Muscle layer of colon (tissue), 2 donors: ENCODE measurements around the gene RNF2.

Experiments
- H3K27ac ChIP-seq: one replicate; pipeline ENCODE4 v1.7.0; 2013; ENCODE audit warnings: low read depth, mild to moderate bottlenecking, low read length, moderate library complexity
- H3K27me3 ChIP-seq, 2 donors: one replicate each; pipeline ENCODE4 v1.7.0; 2013; ENCODE audit warnings: low read length in 2 of 2, mild to moderate bottlenecking in 2 of 2; ENCODE audit not compliant: insufficient read depth in 2 of 2, control insufficient read depth in 1 of 2
- H3K36me3 ChIP-seq: one replicate; pipeline ENCODE4 v1.7.0; 2013; ENCODE audit warnings: mild to moderate bottlenecking, low read length; ENCODE audit not compliant: insufficient read depth
- H3K4me1 ChIP-seq: one replicate; pipeline ENCODE4 v1.7.0; 2013; ENCODE audit warnings: mild to moderate bottlenecking, low read length; ENCODE audit not compliant: insufficient read depth
- H3K4me3 ChIP-seq, 2 donors: one replicate each; pipeline ENCODE4 v1.7.0; 2013; ENCODE audit warnings: low read length in 2 of 2, low read depth in 1 of 2, mild to moderate bottlenecking in 1 of 2, moderate library complexity in 1 of 2
- H3K9ac ChIP-seq: one replicate; pipeline ENCODE4 v1.7.0; 2013; ENCODE audit warnings: low read length
- H3K9me3 ChIP-seq: one replicate; pipeline ENCODE4 v1.7.0; 2013; ENCODE audit warnings: mild to moderate bottlenecking, low read length
- donor health status: abdominal sarcoma.
- donor health status: Adenocarcinoma of cecum.

RNF2 gene

DNA sequence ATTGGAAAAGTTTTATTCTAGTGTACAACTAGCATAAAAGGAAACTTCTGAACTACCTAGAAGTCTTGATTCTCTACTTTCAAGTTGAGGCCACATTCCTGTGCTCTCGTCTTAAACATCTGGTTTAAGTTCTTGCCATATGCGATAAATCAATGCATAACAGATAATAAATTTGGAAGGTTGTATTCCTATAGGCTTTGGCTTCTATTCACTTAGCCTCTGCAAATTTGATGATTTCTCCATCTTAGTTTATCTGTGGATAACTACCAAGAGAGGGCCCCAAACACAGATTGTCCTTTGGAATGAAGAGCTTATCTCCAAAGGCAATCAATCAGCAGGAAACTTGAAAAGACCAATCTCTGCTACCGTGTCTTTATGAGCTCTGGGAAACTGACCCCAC is 11.7 kb upstream of the RNF2 start:
- H3K27me3 ChIP-seq: no peaks in the 10 kb centered on the region
- no peak overlapping the region for H3K9ac ChIP-seq
- no peak overlapping the region for H3K4me3 ChIP-seq
- no peaks in the 10 kb centered on the region for H3K4me1 ChIP-seq
- H3K36me3 ChIP-seq: no peaks in the 10 kb centered on the region
- H3K27ac ChIP-seq: no peak overlapping the region
- H3K9me3 ChIP-seq: no peaks in the 10 kb centered on the region

- Histone ChIP-seq H3K4me3 (no peak overlapping the region), H3K9me3 (no peaks in the 10 kb centered on the region), H3K27ac (no peak overlapping the region), H3K36me3 (no peaks in the 10 kb centered on the region), H3K9ac (no peak overlapping the region), H3K27me3 (no peaks in the 10 kb centered on the region), H3K4me1 (no peaks in the 10 kb centered on the region)
Measured at GRCh38 chr1:185035258-185035657, 10.1 kb upstream of the RNF2 start.

- H3K36me3 ChIP-seq: no peaks in the 10 kb centered on the region
- H3K9ac ChIP-seq: no peak overlapping the region
- H3K4me3 ChIP-seq: no peak overlapping the region
- H3K27ac ChIP-seq: no peak overlapping the region
- no peaks in the 10 kb centered on the region for H3K27me3 ChIP-seq
- no peaks in the 10 kb centered on the region for H3K4me1 ChIP-seq
- no peaks in the 10 kb centered on the region for H3K9me3 ChIP-seq
Measured at GRCh38 chr1:185038813-185039376, 6.5 kb upstream of the RNF2 start.

DNA sequence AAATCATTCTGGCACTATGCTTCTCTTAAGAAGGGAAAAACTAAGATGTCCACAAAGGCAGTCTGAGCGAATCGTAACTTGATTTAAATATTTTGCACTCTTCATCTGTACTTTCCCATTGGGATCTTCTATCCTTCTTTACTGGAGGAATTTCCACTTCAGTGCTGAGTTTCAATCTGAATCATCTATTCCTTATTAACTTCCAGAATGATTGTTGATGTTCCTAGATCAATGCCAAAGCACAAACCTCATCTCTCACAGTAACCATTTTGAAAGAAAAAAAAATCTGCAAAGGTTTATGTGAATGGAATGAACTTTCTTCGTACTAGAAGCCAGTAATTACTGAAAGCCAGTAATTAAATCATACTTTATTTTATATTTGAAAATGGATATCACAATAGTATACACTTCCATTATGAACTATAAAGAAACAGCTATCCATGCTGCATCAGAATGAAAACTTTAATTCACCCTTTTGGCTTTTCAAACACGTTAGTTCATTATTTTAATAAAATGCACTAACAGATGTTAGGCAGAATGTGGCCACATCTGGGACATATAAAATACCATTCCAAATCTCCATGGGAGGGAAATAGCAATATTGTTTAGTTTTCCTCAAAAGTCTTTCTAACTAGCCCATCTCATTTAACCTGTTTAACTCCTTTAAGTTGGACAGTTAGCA is 5.5 kb upstream of the RNF2 start:
- no peak overlapping the region for H3K9ac ChIP-seq

GRCh38 chr1:185040408-185040735 is 5.0 kb upstream of the RNF2 start:
- H3K27ac ChIP-seq: no peak overlapping the region
- H3K9ac ChIP-seq: no peak overlapping the region
- no peak overlapping the region for H3K4me3 ChIP-seq
- no peaks in the 10 kb centered on the region for H3K27me3 ChIP-seq
- H3K36me3 ChIP-seq: no peaks in the 10 kb centered on the region
- no peaks in the 10 kb centered on the region for H3K9me3 ChIP-seq
- H3K4me1 ChIP-seq: no peaks in the 10 kb centered on the region

More for the DNA sequence above, 5.5 kb upstream of the RNF2 start:
- Histone ChIP-seq H3K36me3 (no peaks in the 10 kb centered on the region), H3K4me1 (no peaks in the 10 kb centered on the region), H3K4me3 (no peak overlapping the region), H3K27me3 (no peaks in the 10 kb centered on the region), H3K9me3 (no peaks in the 10 kb centered on the region), H3K27ac (no peak overlapping the region)

DNA sequence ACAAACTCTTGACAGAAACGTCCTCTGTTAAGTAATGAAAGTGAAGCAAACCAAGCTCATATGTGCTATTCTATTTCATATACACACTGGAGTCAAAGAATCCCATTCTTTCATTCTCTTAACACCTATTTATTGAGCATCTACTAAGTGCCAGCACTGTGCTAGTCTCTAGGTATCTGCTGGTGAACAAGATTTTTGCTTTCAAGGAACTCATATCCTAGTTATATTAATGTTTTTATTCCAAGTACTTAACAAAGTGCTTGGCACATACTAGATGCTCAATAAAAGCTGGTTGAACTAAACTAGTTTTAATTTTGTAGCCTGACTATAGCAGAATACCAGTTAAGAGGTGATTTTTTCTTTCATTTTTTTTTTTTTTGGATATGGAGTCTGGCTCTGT is 3.6 kb upstream of the RNF2 start:
- Histone ChIP-seq H3K4me1 (peaks cover 4% of the 10 kb centered on the region), H3K9me3 (no peaks in the 10 kb centered on the region), H3K9ac (no peak overlapping the region), H3K27me3 (no peaks in the 10 kb centered on the region), H3K36me3 (no peaks in the 10 kb centered on the region), H3K27ac (no peak overlapping the region), H3K4me3 (no peak overlapping the region)

- Histone ChIP-seq H3K36me3 (no peaks in the 10 kb centered on the region), H3K9ac (no peak overlapping the region), H3K27ac (no peak overlapping the region), H3K9me3 (no peaks in the 10 kb centered on the region), H3K4me1 (peaks cover 11% of the 10 kb centered on the region), H3K27me3 (no peaks in the 10 kb centered on the region), H3K4me3 (no peak overlapping the region)
Measured at GRCh38 chr1:185042737-185043136, 2.6 kb upstream of the RNF2 start.

DNA sequence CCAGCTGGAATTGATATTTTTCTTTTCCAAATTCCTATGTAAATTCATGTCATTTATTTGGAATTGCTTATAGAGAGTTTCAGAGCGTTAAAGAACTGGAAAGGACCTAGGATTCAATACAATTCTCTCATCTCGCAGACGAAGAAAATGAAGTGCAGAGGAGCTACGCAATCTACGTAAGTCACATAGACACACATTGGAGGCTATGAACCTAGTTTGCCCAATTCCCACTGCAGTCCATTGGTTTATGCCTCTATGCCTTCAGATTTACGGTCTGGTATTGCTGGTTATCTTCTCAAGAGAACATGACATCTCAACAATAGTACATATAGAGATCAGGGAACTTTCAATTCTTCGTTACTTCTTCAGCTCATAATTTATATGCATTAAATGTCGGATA is 971 bp upstream of the RNF2 start:
- H3K9ac ChIP-seq: no peak overlapping the region
- no peak overlapping the region for H3K27ac ChIP-seq
- peaks cover 11% of the 10 kb centered on the region for H3K4me1 ChIP-seq
- no peaks in the 10 kb centered on the region for H3K27me3 ChIP-seq
- H3K36me3 ChIP-seq: no peaks in the 10 kb centered on the region
- no peak overlapping the region for H3K4me3 ChIP-seq
- H3K9me3 ChIP-seq: no peaks in the 10 kb centered on the region

DNA sequence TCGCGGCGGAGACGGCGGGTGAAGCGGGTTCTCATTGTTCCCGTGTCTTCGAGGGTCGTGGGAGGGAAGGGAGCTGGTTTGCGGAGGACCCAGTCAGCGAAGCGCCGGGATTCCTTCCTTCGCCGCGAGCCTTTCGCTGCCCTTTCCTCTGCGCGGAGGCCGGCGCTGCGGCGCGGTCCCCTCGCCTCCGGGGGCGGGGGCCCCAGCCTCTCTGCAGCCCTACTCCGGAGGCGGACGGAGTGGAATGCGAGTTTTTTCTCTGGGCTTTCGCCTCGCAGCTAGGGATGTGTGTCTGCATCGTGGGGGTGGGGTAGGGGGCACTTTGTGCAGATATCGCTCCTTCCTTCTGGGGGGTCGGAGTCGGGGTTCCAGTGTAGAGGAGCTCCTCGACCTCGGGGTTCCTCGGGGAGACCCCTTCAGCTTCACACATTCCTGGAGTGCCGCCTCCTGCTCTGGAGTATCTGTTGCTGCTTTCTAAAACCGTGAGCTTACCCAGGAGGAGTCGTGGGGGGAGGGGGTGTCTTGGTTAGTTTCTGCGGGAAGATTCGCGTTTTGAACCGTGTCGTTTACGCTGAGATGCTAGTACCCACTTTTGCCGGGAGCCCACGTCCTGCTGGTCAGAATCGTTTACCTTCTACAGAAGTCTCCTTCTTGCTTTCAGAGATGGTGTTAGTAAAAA is 595 bp downstream of the RNF2 start:
- Histone ChIP-seq H3K27me3 (no peaks in the 10 kb centered on the region), H3K27ac (peak overlapping the region; percentile 89), H3K9ac (peak overlapping the region; percentile 35)

DNA sequence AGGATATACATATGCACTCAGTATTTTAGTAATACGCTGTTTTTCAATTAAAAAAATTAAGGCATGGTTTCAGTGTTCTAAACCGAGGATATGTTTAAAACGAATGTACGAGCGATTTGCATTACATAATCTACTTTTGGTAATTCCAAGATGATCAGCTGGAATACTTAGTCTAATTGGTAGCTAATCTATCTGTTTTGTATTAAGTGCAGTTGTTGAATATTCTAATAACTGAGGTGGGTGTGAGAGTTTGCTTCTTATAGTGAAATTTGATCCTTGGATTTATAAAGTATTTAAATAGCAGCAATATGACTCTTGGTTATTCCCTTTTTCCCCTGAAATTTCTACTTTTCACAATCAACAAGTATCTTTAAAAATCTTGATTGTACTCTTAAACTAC is 1.3 kb downstream of the RNF2 start:
- Histone ChIP-seq H3K27ac (peak overlapping the region; percentile 89), H3K9ac (peak overlapping the region; percentile 35), H3K36me3 (no peaks in the 10 kb centered on the region), H3K9me3 (no peaks in the 10 kb centered on the region), H3K4me1 (peaks cover 11% of the 10 kb centered on the region), H3K27me3 (no peaks in the 10 kb centered on the region), H3K4me3 (peak overlapping the region; percentile 94 to 95)

More for the DNA sequence above, 595 bp downstream of the RNF2 start:
- H3K36me3 ChIP-seq: no peaks in the 10 kb centered on the region
- H3K9me3 ChIP-seq: no peaks in the 10 kb centered on the region
- peak overlapping the region; percentile 94 to 95 for H3K4me3 ChIP-seq
- peaks cover 11% of the 10 kb centered on the region for H3K4me1 ChIP-seq

DNA sequence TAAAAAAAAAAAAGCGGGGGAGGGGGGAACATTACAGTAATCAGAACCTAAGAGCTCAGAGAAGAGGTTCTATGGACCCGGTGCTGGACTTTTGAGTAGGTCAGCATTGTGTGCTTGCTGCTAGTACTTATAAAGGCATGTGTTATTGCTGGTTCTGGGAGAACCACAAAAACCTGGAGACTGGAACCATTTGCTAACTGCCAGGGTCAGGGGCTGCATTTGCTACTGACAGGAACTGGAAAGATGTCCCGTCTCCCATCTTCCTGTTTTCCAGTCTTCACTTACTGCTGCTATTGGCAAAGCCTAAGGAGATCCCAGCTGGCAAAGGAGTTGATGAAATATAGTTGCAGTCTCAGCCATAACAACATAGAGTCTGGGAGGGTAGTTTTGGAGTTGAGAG is 4.3 kb downstream of the RNF2 start:
- Histone ChIP-seq H3K9me3 (no peaks in the 10 kb centered on the region), H3K4me1 (peaks cover 11% of the 10 kb centered on the region), H3K27ac (no peak overlapping the region), H3K36me3 (no peaks in the 10 kb centered on the region), H3K4me3 (no peak overlapping the region), H3K9ac (no peak overlapping the region), H3K27me3 (no peaks in the 10 kb centered on the region)
